ENCODE results near the gene ZFYVE9.

DNA sequence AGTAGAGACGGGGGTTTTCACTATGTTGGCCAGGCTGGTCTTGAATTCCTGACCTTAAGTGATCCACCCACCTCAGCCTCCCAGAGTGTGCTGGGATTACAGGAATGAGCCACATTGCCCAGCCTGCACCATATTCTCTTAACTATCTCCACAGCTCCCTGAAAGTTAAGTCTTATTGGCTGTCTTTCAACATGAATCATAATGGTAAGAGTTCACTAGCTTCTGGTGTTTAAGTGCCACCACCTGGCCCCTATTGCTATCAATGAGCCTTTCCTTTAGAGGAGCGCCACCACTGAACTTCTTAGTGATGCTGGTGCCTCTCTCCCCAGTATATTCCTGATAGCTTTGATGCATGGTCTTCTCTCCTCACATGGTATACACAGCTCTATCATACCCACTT lies 15.7 kb downstream of the ZFYVE9 start:
- TF ChIP-seq, protein P1, sequence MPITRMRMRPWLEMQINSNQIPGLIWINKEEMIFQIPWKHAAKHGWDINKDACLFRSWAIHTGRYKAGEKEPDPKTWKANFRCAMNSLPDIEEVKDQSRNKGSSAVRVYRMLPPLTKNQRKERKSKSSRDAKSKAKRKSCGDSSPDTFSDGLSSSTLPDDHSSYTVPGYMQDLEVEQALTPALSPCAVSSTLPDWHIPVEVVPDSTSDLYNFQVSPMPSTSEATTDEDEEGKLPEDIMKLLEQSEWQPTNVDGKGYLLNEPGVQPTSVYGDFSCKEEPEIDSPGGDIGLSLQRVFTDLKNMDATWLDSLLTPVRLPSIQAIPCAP (CRISPR knock-in tag; IDR thresholded peaks at IDR 0.05): no peak
- TF ChIP-seq, protein P2, sequence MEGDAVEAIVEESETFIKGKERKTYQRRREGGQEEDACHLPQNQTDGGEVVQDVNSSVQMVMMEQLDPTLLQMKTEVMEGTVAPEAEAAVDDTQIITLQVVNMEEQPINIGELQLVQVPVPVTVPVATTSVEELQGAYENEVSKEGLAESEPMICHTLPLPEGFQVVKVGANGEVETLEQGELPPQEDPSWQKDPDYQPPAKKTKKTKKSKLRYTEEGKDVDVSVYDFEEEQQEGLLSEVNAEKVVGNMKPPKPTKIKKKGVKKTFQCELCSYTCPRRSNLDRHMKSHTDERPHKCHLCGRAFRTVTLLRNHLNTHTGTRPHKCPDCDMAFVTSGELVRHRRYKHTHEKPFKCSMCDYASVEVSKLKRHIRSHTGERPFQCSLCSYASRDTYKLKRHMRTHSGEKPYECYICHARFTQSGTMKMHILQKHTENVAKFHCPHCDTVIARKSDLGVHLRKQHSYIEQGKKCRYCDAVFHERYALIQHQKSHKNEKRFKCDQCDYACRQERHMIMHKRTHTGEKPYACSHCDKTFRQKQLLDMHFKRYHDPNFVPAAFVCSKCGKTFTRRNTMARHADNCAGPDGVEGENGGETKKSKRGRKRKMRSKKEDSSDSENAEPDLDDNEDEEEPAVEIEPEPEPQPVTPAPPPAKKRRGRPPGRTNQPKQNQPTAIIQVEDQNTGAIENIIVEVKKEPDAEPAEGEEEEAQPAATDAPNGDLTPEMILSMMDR (IDR thresholded peaks at IDR 0.05): no peak
- TF ChIP-seq, protein P3, sequence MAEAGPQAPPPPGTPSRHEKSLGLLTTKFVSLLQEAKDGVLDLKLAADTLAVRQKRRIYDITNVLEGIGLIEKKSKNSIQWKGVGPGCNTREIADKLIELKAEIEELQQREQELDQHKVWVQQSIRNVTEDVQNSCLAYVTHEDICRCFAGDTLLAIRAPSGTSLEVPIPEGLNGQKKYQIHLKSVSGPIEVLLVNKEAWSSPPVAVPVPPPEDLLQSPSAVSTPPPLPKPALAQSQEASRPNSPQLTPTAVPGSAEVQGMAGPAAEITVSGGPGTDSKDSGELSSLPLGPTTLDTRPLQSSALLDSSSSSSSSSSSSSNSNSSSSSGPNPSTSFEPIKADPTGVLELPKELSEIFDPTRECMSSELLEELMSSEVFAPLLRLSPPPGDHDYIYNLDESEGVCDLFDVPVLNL (CRISPR knock-in tag; IDR thresholded peaks at IDR 0.05; ENCODE audit: borderline replicate concordance, low read depth): no peak
- no peak for TF ChIP-seq NR3C1 (CRISPR knock-in tag; conservative IDR thresholded peaks at IDR 0.05; ENCODE audit: low read depth)
- TF ChIP-seq NR2C2 (CRISPR knock-in tag; IDR thresholded peaks at IDR 0.05): no peak
- no peak for TF ChIP-seq ZNF121 (CRISPR knock-in tag; IDR thresholded peaks at IDR 0.05)
- no peak for TF ChIP-seq RORB (CRISPR knock-in tag; IDR thresholded peaks at IDR 0.05)
- no peak for TF ChIP-seq CBFB (CRISPR knock-in tag; IDR thresholded peaks at IDR 0.05; ENCODE audit: low read depth)
- no peak for TF ChIP-seq MYBL2 (CRISPR knock-in tag; IDR thresholded peaks at IDR 0.05)

Measured in WTC11 (cell line).